GM20431 (cell line): ENCODE results near the gene DPP6.

Experiments used
- in situ Hi-C: fragments of 300-500 bp; cut with MseI, MboI; formaldehyde crosslinking; loops from one replicate; pipeline ENCODE4 v1.15.0; 2020; ENCODE audit warnings: low sequenced_read_pairs; ENCODE audit not compliant: unreplicated experiment

The DPP6 gene

GRCh38 chr7:154880513-154880912, 828.3 kb downstream of the DPP6 start:
- in situ Hi-C loops: no loop called here

DNA sequence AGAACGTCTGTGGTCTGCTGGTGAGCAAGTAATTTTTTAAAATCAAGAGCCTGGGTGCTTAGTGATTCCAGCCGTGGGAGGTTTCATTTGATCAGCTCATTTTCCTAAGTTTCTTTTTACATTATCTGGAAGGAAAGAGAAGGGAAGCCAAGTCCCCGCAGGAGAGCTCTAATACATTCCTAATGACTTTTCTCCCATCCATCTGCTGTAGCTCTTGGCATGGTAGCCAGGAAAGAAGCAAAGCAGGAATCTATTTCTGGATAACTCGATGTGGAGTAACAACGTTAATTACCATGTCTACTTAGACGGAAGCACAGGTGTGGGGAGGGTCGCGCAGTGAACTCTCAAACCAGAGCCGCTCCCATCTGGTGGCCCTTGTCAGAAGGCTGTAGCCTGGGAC, 828.8 kb downstream of the DPP6 start:
- in situ Hi-C loops: no loop called here

DNA sequence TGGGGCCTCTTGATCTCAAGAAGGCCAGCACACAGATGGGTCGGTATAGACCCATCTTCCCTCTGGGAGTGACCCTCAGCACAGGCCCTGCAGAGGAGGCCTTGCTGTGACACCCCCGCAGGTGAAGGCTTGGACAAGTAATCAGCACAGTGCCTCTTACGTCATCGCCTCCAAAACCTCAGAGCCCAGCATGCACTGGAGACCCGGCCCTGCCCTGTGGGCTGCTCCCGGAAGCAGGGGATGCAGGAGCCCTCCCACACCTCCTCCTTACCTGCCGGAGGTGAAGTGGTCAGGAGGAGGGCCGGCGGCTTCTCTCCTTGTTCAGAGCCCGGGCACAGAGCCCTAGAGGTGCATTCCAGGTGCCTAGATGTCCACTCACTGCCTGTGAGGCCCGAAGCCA, 829.3 kb downstream of the DPP6 start:
- in situ Hi-C loops: no loop called here

DNA sequence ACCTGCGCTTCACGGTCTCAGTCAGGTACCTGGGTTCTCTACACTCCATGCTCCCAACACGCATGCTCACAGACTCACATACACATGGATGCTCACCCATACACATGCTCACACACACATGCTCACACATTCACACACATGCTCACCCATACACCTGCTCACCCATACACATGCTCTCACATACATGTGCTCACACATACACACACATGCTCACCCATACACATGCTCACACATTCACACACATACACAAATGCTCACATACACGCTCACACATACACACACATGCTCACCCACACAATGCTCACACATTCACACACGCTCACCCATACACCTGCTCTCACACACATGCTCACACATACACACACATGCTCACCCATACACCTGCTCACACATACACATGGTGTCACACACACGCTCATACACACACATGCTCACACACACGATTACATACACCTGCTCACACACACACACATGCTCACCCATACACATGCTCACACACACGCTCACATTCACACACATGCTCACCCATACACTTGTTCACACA, 830.8 kb downstream of the DPP6 start:
- in situ Hi-C loops: no loop called here

DNA sequence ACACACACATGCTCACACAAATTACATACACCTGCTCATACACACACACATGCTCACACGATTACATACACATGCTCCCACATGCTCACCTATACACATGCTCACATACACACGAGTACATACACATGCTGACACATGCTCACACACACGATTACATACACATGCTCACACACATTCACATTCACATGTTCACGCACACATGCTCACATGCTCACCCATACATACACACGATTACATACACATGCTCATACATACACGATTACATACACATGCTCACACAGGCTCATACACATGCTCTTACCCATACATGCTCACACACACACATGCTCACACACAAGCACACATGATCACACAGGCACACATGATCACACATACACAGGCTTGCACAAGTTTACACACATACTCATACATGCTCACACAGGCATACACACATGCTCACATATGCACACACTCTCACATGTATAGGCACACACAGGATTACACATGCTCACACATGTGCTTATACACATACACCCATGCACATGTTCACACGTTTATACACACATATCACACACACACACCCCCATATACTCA, 832.2 kb downstream of the DPP6 start:
- in situ Hi-C loops: no loop called here

GRCh38 chr7:154886591-154886990, 834.4 kb downstream of the DPP6 start:
- in situ Hi-C loops: no loop called here

DNA sequence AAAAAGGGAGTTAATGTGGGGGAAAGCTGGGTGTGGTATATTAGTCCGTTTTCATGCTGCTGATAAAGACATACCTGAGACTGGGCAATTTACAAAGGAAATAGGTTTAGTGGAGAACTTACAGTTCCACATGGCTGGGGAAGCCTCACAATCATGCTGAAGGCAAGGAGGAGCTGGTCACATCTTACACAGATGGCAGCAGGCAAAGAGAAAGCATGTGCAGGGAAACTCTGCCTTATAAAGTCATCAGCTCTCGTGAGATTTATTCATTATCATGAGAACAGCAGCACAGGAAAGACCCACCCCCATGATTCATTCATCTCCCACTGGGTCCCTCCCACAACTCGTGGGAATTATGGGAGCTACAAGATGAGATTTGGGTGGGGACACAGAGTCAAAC, 836.5 kb downstream of the DPP6 start:
- in situ Hi-C loops: no loop called here

DNA sequence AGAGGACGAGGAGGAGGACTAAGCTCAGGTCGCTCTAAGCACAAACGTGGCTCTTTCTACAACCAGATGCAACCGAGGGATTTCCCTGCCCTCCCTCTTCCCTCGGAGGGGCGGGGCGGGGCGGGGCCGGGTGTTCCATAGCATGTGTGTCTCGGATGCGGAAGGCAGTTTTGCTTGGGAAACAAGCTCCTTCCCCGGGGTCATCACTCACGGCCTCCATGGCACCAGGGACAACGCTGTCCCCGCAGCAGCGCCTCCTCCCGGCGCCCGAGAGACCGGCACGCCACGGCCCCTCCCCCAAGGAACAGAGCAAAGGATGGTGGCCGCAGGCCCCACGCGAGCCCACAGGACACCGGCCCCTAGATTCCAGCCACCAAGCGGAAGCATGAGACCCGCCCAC, 840.3 kb downstream of the DPP6 start:
- in situ Hi-C loops: no loop called here

GRCh38 chr7:154896076-154896475, 843.9 kb downstream of the DPP6 start:
- in situ Hi-C loops: no loop called here

GRCh38 chr7:154898973-154899855, 847.0 kb downstream of the DPP6 start:
- in situ Hi-C loops: no loop called here

DNA sequence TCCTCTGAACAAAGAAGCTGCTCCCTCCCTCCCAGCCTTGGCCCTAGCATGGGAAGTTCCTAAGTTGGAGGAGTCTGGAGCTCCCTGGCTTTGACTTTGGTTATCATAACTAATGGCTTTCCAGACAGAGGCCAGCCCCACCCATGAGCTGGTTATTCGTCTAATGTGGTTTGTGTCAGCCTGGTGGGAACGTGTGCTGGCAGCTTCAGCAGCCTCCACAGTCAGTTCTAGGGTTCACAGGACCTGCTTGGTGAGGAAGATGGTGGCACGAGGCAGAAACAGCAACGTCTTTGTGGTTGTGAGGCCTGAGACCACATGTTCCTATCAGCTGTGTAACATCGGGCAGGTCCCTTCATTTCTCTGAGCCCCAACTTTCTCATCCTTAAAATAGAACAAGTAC, 847.7 kb downstream of the DPP6 start:
- in situ Hi-C loops: no loop called here

GRCh38 chr7:154902600-154903082, 850.4 kb downstream of the DPP6 start:
- in situ Hi-C loops: no loop called here

DNA sequence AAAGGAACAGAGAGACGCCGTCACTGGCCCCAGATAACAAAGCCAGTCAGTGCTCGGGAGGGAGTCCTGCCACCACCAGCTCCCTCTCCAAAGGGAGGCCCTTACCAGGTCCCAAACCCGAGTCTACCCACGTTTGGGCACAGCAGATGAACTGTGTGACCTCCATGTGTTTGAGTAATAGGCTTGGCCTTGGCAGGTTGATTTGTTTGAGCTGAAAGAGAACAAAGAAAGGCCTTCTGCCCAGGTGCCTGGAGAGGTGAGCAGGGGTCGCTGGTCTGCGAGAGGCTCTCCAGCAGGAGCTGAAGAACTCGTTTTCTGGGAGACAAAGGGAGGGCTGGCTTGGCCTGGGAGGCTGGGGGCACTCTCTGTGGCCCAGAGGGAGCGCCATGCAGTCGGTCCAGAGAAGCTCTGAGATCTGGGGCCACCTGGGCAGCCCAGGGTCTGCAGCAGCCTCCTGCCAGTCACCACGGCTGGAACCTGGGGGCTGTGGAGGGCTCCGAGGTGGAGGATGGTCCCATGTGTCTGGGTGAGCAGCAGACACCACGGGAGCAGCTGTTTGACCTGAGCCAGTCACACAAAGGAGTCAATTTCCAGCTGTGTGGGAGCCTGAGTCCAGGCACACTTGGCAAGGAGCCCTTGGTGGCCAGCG, 851.0 kb downstream of the DPP6 start:
- in situ Hi-C loops: no loop called here

GRCh38 chr7:154905146-154905545, 852.9 kb downstream of the DPP6 start:
- in situ Hi-C loops: no loop called here

DNA sequence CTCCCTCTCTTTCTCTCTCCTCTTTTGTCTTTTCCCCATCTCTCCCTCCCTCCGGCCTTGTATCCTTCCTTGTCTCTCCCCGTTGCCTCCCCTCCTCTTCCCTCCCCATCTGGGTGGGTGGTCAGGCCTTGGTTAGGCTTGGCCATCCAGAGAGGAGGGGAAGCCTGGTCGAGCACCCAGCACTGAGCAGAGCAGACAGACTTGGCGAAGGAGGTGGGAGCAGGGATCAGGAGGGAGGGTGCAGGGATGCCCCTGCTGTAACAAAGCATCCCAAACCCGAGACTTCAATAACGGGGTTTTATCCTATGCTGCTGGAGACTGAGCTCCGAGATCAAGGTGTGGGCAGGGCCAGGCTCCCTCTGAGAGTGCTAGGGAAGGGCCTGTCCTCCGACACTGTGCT, 853.4 kb downstream of the DPP6 start:
- in situ Hi-C loops: no loop called here

- in situ Hi-C loops: no loop called here
Measured at GRCh38 chr7:154906201-154906600, 854.0 kb downstream of the DPP6 start.

GRCh38 chr7:154906736-154907355, 854.6 kb downstream of the DPP6 start:
- in situ Hi-C loops: no loop called here

DNA sequence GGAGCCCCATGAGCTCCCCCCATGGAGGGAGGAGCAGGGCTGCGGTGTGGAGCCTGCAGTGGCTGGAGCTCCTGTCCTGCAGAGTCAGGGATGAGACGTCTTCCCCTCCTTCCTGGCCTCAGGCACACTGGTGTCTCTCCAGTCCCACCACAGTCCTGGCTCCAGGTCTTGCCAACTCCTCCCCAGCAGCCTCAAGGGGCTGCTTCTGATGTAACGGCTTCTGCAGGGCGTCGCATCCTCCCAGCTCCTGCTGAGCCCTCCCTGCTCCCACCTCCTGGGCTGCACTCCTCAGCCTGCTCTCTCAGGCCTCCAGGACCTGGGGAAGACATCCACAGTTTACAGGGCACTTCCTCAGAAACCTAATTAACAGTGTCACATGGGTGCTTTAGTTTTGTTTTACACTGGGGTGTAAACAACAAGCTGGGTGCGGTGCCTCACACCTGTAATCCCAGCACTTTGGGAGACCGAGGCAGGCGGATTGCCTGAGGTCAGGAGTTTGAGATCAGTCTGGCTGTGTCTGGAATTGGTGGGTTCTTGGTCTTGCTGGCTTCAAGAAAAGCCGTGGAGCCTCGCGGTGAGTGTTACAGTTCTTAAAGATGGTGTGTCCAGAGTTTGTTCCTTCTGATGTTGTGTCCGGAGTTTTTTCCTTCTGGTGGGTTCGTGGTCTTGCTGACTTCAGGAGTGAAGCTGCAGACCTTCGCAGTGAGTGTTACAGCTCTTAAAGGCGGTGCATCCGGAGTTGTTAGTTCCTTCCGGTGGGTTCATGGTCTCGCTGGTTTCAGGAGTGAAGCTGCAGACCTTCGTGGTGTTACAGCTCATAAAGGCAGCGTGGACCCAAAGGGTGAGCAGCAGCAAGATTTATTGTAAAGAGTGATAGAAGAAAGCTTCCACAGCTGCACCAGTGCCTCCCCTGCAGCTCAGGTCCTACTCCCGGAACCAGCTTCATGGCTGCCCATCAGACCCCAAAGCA, 855.7 kb downstream of the DPP6 start:
- in situ Hi-C loops: no loop called here
